HG02840 (cell line): ENCODE measurements around the gene GRIN2A.

Experiments used
- ATAC-seq: cut with Tn5 transposase; IDR thresholded peaks from one replicate; pipeline ENCODE4 v1.9.1; 2021; ENCODE audit warnings: mild to moderate bottlenecking, moderate library complexity, moderate number of reproducible peaks; ENCODE audit not compliant: unreplicated experiment, low FRiP score

The GRIN2A gene

DNA sequence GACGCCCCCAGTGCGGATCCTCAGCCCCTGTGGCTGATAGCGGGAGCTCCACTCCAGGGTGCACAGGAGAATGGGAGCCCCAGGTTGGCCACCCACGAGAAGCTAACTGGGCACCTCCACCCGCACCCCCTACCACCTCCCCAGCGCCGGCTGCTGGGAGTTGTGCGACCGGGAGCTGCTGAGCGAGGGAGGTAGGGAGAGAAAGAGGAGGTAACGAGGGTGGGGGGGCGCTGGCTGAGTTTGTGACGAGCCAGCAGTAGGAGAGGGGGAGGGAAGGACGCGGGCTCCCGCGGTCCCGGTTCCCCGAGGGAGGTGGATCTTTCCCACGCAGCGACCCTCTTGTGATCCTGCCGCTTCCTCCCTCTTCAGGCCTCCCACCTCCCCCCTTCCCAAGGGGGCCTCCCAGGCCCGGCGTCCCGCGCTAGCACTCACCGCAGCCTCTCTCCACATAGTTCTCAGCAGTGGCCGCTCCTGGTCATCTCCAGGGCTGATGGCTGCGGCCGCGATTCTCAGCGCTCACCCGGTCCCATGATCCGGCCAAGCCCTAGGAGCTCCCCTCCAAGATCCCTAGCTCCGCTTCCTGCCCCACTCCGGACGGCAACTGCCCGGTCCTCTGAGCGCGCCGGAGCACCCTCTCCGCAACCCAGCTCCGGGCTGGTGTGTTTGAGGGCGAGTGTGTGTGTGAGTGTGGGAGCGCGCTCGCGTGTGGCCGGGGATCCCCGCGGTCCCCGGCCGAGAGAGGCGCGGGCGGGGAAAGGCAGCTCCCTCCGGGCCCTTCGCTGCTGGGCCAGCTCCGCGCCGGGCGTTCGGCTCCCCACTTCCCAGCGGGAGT lies at the start of gene GRIN2A:
GRIN2A (minus strand) TSS at position 207 of the 832 bp plus-strand sequence. CDS start 2,017 bp downstream, outside the sequence.
- no peak for ATAC-seq

DNA sequence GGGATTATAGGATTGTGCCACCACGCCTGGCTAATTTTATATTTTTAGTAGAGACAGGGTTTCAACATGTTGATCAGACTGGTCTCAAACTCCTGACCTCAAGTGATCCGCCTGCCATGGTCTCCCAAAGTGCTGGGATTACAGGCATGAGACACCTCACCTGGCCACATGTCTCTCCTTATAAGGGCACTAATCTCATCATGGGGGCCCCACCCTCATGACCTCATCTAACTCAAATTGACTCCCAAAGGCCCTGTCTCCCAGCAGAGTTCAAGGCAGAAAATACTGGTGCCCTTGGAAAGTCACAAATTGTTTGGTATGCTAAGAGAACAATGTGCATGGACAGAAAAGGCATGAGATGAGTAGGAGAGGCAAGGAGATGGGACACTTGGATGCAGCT lies 49.3 kb upstream of the GRIN2A start:
- ATAC-seq, result no peak

GRCh38 chr16:10228779-10229178 lies 46.6 kb upstream of the GRIN2A start:
- no peak for ATAC-seq

GRCh38 chr16:10226987-10227306 lies 44.7 kb upstream of the GRIN2A start:
- ATAC-seq, result no peak

GRCh38 chr16:10226141-10226986 lies 44.1 kb upstream of the GRIN2A start:
- no peak for ATAC-seq

GRCh38 chr16:10225653-10226052 lies 43.4 kb upstream of the GRIN2A start:
- no peak for ATAC-seq

DNA sequence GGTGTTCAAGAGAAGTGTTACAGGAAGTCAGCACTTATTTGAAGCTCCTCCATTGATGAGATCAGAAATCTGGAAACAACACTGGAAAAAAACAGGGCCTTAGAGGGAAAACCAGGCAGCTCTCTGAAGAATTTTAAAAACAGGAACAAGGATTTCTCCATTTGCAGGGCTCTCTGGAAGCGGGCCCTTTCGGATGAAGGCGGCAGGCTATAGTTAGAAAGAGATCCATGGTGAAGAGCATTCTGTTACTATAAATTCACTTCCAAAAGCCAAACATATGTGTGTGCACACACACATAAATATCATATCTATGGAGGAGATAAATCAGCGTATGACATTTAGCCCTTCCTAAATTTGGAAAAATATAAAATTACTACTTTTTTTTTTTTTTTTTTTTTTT lies 42.6 kb upstream of the GRIN2A start:
- no peak for ATAC-seq

DNA sequence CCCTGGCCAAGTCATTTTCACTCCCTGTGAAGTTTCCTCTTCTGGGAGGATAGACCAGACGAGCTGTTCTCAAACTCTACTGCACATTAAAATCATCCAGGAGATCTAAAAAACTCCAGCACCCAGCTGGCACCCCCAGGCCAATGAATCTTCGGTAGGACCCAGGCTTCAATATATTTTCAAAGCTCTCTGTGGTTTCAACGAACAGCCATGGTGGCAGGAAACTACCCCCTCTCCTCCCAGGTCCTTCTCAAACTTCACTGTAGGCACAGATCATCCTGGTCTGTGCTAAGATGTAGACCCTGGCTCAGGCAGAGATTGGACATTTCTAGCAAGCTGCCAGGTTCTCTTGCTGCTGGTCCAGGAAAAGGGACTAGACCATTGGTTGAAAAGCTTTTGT lies 38.7 kb upstream of the GRIN2A start:
- no peak for ATAC-seq

GRCh38 chr16:10219742-10220141 lies 37.5 kb upstream of the GRIN2A start:
- ATAC-seq, result no peak

DNA sequence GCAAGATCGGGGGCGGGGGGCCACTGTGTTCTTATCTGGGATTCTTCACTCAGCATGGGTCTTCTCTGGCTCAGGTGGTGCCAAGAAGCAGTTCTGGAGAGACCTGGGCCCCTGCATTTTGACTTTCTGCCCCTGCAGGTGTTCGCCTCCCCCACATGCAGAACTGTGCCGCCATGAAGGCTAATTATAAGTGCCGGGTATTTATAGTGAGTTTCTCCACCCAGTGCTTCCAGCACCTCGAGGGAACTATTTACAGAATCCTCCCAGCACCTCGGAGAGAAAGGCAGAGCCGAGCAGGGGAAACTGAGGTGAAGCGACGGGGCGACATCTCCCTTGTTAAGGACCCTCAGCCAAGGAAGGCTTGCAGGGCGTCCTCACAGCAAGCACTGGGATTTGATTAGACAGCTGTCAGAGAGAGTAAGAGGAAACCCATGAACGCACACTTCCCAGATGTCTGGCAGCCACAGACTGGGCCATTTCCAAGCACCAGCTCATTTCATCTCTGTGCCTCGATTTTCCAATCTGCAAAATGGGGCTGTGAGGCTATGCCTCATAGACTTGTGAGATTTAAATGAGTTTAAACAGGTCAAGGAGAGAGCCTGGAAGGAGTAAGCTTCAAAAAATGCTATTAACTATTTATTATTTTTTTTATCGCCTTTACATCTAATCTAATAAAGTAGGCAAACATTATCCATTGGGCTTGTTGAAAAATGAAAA lies 36.4 kb upstream of the GRIN2A start:
- no peak for ATAC-seq

DNA sequence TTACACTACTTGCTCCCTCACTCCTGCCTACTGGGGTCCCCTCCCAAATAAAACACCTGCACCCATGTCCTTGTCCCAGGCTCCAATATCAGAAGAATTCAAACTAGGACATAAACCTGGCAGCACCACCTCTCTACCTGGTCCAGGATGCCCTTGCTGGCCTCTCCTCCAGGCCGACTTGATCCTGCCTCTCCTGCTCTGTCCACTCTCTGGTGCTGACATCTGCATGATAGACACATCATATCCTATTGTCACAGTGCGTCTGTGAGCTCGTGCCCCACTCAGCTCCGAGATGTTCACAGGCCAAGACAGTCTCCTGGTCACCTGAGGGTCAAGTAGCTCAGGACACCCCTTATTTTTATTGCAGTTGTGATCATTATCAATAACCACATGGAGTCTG lies 31.5 kb upstream of the GRIN2A start:
- ATAC-seq, result no peak

DNA sequence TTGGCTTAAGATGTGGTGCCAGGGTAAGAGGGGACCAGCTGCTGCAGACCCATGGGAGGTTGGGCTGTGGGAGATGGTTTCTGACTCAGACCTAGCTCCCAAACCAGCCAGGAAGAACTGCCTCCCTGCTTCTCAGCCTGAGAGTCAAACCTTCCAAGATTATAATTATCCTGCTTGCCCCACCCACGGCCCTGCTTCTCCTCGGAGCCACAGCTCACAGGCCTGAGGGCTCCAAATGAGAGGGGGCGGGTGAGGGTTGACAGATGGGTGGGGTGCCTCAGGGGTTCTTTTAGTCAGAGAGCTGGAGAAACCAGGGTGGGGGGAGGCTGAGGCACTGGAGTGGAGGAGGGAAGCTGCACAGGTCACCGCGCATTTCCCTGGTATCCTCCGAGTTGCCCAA lies 28.7 kb upstream of the GRIN2A start:
- ATAC-seq, result no peak

DNA sequence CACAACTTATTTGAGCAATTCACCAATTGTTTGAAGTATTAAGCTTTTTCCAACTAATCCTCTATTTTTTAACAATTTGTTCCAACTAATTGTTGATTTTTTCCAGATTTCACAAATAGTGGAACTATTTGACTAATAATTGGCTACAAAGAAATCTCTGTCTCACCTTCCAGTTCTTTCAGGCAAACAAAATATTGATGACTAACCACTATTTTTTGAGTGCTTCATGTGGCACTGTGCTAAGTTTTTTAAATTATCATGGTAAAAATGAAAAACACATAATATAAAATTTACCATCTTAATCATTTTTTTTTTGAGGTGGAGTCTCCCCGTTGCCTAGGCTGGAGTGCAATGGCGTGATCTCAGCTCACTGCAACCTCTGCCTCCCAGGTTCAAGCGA lies 24.6 kb upstream of the GRIN2A start:
- no peak for ATAC-seq

- no peak for ATAC-seq
These were observed 24.0 kb upstream of the GRIN2A start for GRCh38 chr16:10206215-10206614.

DNA sequence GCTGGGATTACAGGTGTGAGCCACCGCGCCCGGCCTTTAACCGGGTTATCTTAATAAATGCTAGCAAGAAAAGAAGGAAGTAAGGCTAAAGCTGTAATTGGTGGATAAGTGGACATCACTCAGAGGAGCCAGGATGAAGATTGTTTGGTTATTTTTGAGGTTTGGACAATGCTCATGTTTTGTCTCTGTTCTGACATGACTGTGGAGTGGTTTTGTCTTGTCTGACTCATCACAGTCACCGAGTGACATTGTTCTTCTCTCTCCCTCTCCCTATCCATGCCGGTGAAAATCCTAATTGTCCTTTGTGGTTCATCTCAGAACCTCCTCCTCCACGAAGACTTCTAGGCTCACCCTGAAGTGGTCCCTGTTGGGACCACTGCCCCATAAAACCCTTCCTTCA lies 23.5 kb upstream of the GRIN2A start:
- no peak for ATAC-seq

DNA sequence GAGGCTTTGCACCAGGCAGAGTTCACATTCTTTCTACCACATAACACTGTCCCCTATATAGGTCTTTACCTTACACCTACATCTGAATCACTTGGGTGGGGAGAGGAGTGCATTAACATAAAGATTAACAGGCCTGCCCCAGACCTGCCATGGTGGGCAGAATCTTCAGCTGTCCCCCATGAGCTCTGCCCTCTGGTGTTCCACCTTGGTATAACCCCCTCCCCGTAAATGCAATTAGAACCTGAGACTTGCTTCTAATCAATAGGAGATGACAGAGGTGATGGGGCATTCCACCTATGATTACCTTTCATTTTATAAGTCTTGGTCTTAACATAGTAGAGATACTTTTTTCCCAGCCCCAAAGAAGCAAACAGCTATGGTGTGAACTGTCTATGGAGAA lies 20.4 kb upstream of the GRIN2A start:
- no peak for ATAC-seq

GRCh38 chr16:10200637-10201586 lies 18.7 kb upstream of the GRIN2A start:
- ATAC-seq, result no peak

- ATAC-seq, result no peak
These were observed 14.8 kb upstream of the GRIN2A start for GRCh38 chr16:10196999-10197398.

DNA sequence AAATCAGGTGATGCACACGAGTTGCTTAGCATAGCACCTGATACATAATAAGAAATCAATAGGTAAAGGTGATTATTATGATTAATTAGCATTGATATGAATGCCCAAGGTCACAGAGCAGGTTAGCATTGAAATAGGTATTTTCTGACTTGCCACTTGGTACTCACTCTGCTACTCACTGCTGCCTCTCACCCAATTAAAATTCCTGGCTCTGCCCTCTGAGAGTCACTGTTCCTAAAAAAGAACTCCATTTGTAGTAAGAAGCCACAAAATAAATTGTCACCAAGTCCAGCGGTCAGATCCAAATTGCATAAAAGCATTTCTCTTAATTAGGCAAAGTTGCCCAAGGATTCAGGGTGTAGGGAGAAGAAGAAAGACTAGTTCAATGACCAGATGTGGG lies 8.9 kb upstream of the GRIN2A start:
- ATAC-seq, result no peak

- no peak for ATAC-seq
These were observed 7.7 kb upstream of the GRIN2A start for GRCh38 chr16:10189861-10190390.
